GM12878 (cell line): ENCODE measurements around the gene ZFAND2A. TPM values are rescaled to one million over a fixed set of nuclear protein-coding genes. Genes with fewer than 3 reads are reported as not detected.

Experiments
- ATAC-seq: fragments of 200-7000 bp; cut with Tn5 transposase; 3 replicates; pipeline ENCODE4 v1.9.1; 2020; ENCODE audit warnings: mild to moderate bottlenecking, moderate library complexity
- BruUV-seq: library from RNA; stranded (reverse); fragments of 400-500 nt; replicated peaks from 2 replicates; lab custom pipeline; 2021; lab: Mats Ljungman, UMichigan
- CTCF ChIA-PET: fragments of 300-600 bp; sonication (Branson Sonifier 250); formaldehyde crosslinking; extraction: SDS; loops from one replicate; lab custom pipeline; 2021; ENCODE audit warnings: inconsistent platforms; lab: Yijun Ruan, JAX
- POLR2A ChIA-PET: fragments of 350-600 bp; formaldehyde crosslinking; extraction: SDS; loops from one replicate; lab custom pipeline; 2021; ENCODE audit warnings: inconsistent platforms; lab: Charles Lee
- RAD21 ChIA-PET: fragments of 300-600 bp; sonication (Branson Sonifier 250); formaldehyde crosslinking; loops from one replicate; lab custom pipeline; 2023; ENCODE audit warnings: antibody characterized with exemption; ENCODE audit not compliant: unreplicated experiment; lab: Charles Lee
- SMC1A ChIA-PET: fragments of 300-600 bp; sonication (Branson Sonifier 250); formaldehyde crosslinking; loops from one replicate; lab custom pipeline; 2023; ENCODE audit not compliant: unreplicated experiment, uncharacterized antibody; lab: Charles Lee
- DNase-seq: peaks from one replicate; pipeline ENCODE4 v3.0.0-alpha.2; 2011; ENCODE audit warnings: low read depth, low spot score
- FAIRE-seq: peaks from 3 replicates; lab custom pipeline; 2011; peaks lifted over from hg19 to GRCh38; lab: Jason Lieb, UNC
- H2AFZ ChIP-seq: 2 replicates; pipeline ENCODE4 v1.6.0; 2011; ENCODE audit warnings: low read depth, low read length, control low read depth; ENCODE audit not compliant: control insufficient read depth
- H3K27ac ChIP-seq: 2 replicates; pipeline ENCODE4 v1.5.1; 2011; ENCODE audit warnings: control low read depth; ENCODE audit not compliant: control insufficient read depth, insufficient read depth
- H3K27me3 ChIP-seq, 2 experiments: replicated peaks in 1 of 2; 2 replicates each; pipeline versions ENCODE4 v1.6.0 to v1.6.1; 2011; ENCODE audit warnings: low read length in 1 of 2; ENCODE audit not compliant: control insufficient read depth in 2 of 2, insufficient read depth in 2 of 2
- H3K36me3 ChIP-seq, 2 experiments: 2 replicates each; pipeline ENCODE4 v1.5.1; 2011; ENCODE audit warnings: low read length in 1 of 2; ENCODE audit not compliant: control insufficient read depth in 2 of 2, insufficient read depth in 2 of 2
- H3K4me1 ChIP-seq: 2 replicates; pipeline ENCODE4 v1.6.1; 2011; ENCODE audit warnings: mild to moderate bottlenecking, low read length, moderate library complexity, mixed read lengths; ENCODE audit not compliant: control insufficient read depth, insufficient read depth
- H3K4me2 ChIP-seq: 2 replicates; pipeline ENCODE4 v1.6.0; 2011; ENCODE audit warnings: control low read depth; ENCODE audit not compliant: control insufficient read depth, insufficient read depth
- H3K4me3 ChIP-seq: fragments of 200-600 bp; sonication (generic); 2 replicates; pipeline ENCODE4 v1.5.1; 2016
- H3K79me2 ChIP-seq: 2 replicates; pipeline ENCODE4 v1.6.0; 2011; ENCODE audit warnings: low read length; ENCODE audit not compliant: control insufficient read depth, insufficient read depth
- H3K9ac ChIP-seq: 2 replicates; pipeline ENCODE4 v1.8.0; 2011; ENCODE audit warnings: low read length, control low read depth, mixed read lengths; ENCODE audit not compliant: control insufficient read depth, insufficient read depth
- H3K9me3 ChIP-seq: replicated peaks from 3 replicates; pipeline ENCODE4 v1.5.1; 2011; ENCODE audit warnings: mild to moderate bottlenecking, low read length; ENCODE audit not compliant: control insufficient read depth, insufficient read depth
- H4K20me1 ChIP-seq: 2 replicates; pipeline ENCODE4 v1.6.0; 2011; ENCODE audit not compliant: control insufficient read depth, insufficient read depth
- BACH1 ChIP-seq: fragments of 450-650 bp; IDR thresholded peaks from 2 replicates; pipeline ENCODE4 v1.6.1; 2017; ENCODE audit warnings: mild to moderate bottlenecking, borderline replicate concordance
- GABPA ChIP-seq: IDR thresholded peaks from 2 replicates; pipeline ENCODE4 v1.6.1; 2014; ENCODE audit warnings: antibody characterized with exemption, low read depth, mild to moderate bottlenecking, inconsistent platforms
- NRF1 ChIP-seq: conservative IDR thresholded peaks from 2 replicates; pipeline ENCODE4 v1.6.1; 2011; ENCODE audit warnings: mild to moderate bottlenecking, low read depth, low read length, improper control_type of control experiment
- POLR2AphosphoS2 ChIP-seq: IDR thresholded peaks from 2 replicates; pipeline ENCODE4 v1.6.1; 2011; ENCODE audit warnings: low read depth, mild to moderate bottlenecking, low read length, improper control_type of control experiment, moderate library complexity
- RAD21 ChIP-seq: IDR thresholded peaks from 2 replicates; pipeline ENCODE4 v1.6.1; 2011; ENCODE audit warnings: mild to moderate bottlenecking, low read depth, low read length, moderate library complexity; ENCODE audit not compliant: insufficient read depth
- RAD51 ChIP-seq: fragments of 450-650 bp; IDR thresholded peaks from 2 replicates; pipeline ENCODE4 v1.6.1; 2016; ENCODE audit warnings: moderate library complexity, mild to moderate bottlenecking, inconsistent platforms
- SREBF2 ChIP-seq: IDR thresholded peaks from 2 replicates; pipeline ENCODE4 v1.6.1; 2012; ENCODE audit warnings: mild to moderate bottlenecking, low read length
- WGBS: methylation state at CpG from one replicate; pipeline ENCODE4 v1.1.6; 2016; ENCODE audit warnings: low lambda C conversion rate; ENCODE audit not compliant: insufficient replicate concordance, insufficient coverage; ENCODE audit errors: missing lambda C conversion rate; 5-methylcytosine and 5-hydroxymethylcytosine counted together
- in situ Hi-C: fragments of 300-500 bp; cut with MboI; formaldehyde crosslinking; loops from 9 replicates; pipeline ENCODE4 v1.14.3; 2018; ENCODE audit warnings: mixed read lengths
- intact Hi-C: fragments of 100-400 bp; cut with micrococcal nuclease; formaldehyde crosslinking; loops from one replicate; pipeline ENCODE4 v1.14.2; 2022; ENCODE audit not compliant: unreplicated experiment
- polyA plus RNA-seq, 11 experiments: library from polyadenylated mRNA; depleted of rRNA in 4 of 11; unstranded in 6 of 11; stranded (reverse) in 5 of 11; fragments of >200 nt; fragmentation: Nextera tagmentation in 4 of 11; fragmentation: Illumina TruSeq in 1 of 11; extraction: Ambion mirVana in 4 of 11; extraction: Trizol in 1 of 11; gene quantifications; 1 replicate in 1 of 11; 2 replicates in 10 of 11; pipeline versions ENCODE4 v1.2.1 to v1.2.3, GENCODE V29; 2011 to 2016; ENCODE audit warnings: inconsistent platforms in 2 of 11, missing spikeins in 2 of 11, low read depth in 1 of 11
- total RNA-seq, 4 experiments: library from RNA; depleted of rRNA in 3 of 4; stranded (reverse); fragments of >200 nt in 3 of 4; fragmentation: Illumina TruSeq in 1 of 4; extraction: Trizol in 1 of 4; gene quantifications; 2 replicates each; pipeline versions ENCODE4 v1.2.1 to v1.2.3, GENCODE V29; 2013 to 2021
- TF ChIP-seq, protein P1 (sequence below): fragments of 450-650 bp; IDR thresholded peaks from 2 replicates; pipeline ENCODE4 v1.6.1; 2017; ENCODE audit warnings: mild to moderate bottlenecking, low read depth, inconsistent platforms; ENCODE audit not compliant: poor library complexity, severe bottlenecking
- TF ChIP-seq, protein P2 (sequence below): IDR thresholded peaks from 2 replicates; pipeline ENCODE4 v1.6.1; 2012; ENCODE audit warnings: low read depth, low read length, improper control_type of control experiment
- TF ChIP-seq, protein P3 (sequence below): IDR thresholded peaks from 2 replicates; pipeline ENCODE4 v1.6.1; 2012; ENCODE audit warnings: improper control_type of control experiment, low read depth, low read length; ENCODE audit not compliant: insufficient replicate concordance
- TF ChIP-seq, protein P4 (sequence below): fragments of 450-650 bp; IDR thresholded peaks from 2 replicates; pipeline ENCODE4 v1.6.1; 2017; ENCODE audit warnings: mild to moderate bottlenecking, moderate library complexity

ZFAND2A gene
- total and polyA plus RNA-seq, 10 of the 15 experiments (the other 5 are each of a cell fraction or from before 2014, with no cell fraction given): 14.8 to 39.9 (median 20.8) TPM

DNA sequence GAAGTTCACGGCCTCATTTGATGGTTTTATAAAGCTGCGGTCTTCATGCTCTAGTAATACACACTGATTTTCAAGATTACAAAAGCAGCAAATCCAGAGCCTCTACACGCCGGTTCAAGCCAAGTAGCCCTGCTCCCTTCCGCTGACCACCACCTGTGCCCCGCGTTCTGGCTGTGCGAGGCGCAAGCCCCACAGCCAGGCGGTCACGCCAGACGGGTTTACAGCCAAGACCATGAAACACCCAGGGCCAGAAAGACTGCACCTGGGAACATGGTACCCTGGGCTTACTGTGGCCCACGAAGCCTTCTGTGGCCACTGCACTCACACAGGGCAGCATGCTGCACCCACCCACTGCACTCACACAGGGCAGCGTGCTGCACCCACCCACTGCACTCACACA is 38.5 kb downstream of the ZFAND2A start (continued):
- TF ChIP-seq, protein P1, sequence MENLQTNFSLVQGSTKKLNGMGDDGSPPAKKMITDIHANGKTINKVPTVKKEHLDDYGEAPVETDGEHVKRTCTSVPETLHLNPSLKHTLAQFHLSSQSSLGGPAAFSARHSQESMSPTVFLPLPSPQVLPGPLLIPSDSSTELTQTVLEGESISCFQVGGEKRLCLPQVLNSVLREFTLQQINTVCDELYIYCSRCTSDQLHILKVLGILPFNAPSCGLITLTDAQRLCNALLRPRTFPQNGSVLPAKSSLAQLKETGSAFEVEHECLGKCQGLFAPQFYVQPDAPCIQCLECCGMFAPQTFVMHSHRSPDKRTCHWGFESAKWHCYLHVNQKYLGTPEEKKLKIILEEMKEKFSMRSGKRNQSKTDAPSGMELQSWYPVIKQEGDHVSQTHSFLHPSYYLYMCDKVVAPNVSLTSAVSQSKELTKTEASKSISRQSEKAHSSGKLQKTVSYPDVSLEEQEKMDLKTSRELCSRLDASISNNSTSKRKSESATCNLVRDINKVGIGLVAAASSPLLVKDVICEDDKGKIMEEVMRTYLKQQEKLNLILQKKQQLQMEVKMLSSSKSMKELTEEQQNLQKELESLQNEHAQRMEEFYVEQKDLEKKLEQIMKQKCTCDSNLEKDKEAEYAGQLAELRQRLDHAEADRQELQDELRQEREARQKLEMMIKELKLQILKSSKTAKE: no peak
- TF ChIP-seq, all 136 proteins: peak for 0

DNA sequence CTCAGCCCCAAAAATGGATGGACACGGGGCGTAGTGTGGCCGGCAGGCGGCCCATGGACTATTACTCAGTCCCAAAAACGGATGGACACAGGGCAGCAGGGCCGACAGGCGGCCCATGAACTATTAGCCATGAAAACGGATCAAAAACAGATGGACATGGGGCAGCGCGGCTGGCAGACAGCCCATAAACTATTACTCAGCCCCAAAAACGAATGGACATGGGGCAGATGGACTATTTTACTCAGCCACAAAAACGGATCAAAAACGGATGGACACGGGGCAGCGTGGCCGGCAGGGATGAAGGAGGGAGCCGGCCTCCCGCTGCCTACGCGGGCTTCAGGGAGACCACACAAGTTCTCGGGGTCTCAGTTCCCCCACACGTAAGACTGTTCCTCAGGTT is 39.2 kb downstream of the ZFAND2A start:
- H3K27ac ChIP-seq: no peak overlapping the region
- H3K4me1 ChIP-seq: 0 out of 2 replicates have a peak, but pooled peaks cover 3% of the 10 kb centered on the region
- FAIRE-seq (no peak), DNase-seq (no peak), ATAC-seq (no peak)
- no peaks in the 10 kb centered on the region for H3K9me3 ChIP-seq
- in situ Hi-C loops: no loop called here
- WGBS: 93% methylated on average over 22 of the region's 22 CpGs
- intact Hi-C loops: no loop called here
- peaks cover 2 to 4% of the 10 kb centered on the region in 2 experiments; a peak in 3 of 4 replicates for H3K36me3 ChIP-seq
- RAD21 ChIA-PET: no interaction called here
- no peak overlapping the region for H3K9ac ChIP-seq
- H4K20me1 ChIP-seq: no peaks in the 10 kb centered on the region
- CTCF ChIA-PET: no interaction called here
- BruUV-seq: no TSS peak
- no peaks in the 10 kb centered on the region for H3K79me2 ChIP-seq
- no peak overlapping the region for H3K4me2 ChIP-seq
- no peak overlapping the region for H3K4me3 ChIP-seq
- POLR2A ChIA-PET: no interaction called here
- SMC1A ChIA-PET: no interaction called here
- H3K27me3 ChIP-seq: no peaks in the 10 kb centered on the region
- H2AFZ ChIP-seq: no peak overlapping the region
- TF ChIP-seq, protein P2, sequence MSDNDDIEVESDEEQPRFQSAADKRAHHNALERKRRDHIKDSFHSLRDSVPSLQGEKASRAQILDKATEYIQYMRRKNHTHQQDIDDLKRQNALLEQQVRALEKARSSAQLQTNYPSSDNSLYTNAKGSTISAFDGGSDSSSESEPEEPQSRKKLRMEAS: no peak
- no peak for TF ChIP-seq RAD51
- TF ChIP-seq, protein P3, sequence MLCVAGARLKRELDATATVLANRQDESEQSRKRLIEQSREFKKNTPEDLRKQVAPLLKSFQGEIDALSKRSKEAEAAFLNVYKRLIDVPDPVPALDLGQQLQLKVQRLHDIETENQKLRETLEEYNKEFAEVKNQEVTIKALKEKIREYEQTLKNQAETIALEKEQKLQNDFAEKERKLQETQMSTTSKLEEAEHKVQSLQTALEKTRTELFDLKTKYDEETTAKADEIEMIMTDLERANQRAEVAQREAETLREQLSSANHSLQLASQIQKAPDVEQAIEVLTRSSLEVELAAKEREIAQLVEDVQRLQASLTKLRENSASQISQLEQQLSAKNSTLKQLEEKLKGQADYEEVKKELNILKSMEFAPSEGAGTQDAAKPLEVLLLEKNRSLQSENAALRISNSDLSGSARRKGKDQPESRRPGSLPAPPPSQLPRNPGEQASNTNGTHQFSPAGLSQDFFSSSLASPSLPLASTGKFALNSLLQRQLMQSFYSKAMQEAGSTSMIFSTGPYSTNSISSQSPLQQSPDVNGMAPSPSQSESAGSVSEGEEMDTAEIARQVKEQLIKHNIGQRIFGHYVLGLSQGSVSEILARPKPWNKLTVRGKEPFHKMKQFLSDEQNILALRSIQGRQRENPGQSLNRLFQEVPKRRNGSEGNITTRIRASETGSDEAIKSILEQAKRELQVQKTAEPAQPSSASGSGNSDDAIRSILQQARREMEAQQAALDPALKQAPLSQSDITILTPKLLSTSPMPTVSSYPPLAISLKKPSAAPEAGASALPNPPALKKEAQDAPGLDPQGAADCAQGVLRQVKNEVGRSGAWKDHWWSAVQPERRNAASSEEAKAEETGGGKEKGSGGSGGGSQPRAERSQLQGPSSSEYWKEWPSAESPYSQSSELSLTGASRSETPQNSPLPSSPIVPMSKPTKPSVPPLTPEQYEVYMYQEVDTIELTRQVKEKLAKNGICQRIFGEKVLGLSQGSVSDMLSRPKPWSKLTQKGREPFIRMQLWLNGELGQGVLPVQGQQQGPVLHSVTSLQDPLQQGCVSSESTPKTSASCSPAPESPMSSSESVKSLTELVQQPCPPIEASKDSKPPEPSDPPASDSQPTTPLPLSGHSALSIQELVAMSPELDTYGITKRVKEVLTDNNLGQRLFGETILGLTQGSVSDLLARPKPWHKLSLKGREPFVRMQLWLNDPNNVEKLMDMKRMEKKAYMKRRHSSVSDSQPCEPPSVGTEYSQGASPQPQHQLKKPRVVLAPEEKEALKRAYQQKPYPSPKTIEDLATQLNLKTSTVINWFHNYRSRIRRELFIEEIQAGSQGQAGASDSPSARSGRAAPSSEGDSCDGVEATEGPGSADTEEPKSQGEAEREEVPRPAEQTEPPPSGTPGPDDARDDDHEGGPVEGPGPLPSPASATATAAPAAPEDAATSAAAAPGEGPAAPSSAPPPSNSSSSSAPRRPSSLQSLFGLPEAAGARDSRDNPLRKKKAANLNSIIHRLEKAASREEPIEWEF: no peak
- TF ChIP-seq GABPA: no peak
- TF ChIP-seq SREBF2: no peak
- TF ChIP-seq NRF1: no peak
- no peak for TF ChIP-seq BACH1
- TF ChIP-seq RAD21: no peak
- TF ChIP-seq, protein P4, sequence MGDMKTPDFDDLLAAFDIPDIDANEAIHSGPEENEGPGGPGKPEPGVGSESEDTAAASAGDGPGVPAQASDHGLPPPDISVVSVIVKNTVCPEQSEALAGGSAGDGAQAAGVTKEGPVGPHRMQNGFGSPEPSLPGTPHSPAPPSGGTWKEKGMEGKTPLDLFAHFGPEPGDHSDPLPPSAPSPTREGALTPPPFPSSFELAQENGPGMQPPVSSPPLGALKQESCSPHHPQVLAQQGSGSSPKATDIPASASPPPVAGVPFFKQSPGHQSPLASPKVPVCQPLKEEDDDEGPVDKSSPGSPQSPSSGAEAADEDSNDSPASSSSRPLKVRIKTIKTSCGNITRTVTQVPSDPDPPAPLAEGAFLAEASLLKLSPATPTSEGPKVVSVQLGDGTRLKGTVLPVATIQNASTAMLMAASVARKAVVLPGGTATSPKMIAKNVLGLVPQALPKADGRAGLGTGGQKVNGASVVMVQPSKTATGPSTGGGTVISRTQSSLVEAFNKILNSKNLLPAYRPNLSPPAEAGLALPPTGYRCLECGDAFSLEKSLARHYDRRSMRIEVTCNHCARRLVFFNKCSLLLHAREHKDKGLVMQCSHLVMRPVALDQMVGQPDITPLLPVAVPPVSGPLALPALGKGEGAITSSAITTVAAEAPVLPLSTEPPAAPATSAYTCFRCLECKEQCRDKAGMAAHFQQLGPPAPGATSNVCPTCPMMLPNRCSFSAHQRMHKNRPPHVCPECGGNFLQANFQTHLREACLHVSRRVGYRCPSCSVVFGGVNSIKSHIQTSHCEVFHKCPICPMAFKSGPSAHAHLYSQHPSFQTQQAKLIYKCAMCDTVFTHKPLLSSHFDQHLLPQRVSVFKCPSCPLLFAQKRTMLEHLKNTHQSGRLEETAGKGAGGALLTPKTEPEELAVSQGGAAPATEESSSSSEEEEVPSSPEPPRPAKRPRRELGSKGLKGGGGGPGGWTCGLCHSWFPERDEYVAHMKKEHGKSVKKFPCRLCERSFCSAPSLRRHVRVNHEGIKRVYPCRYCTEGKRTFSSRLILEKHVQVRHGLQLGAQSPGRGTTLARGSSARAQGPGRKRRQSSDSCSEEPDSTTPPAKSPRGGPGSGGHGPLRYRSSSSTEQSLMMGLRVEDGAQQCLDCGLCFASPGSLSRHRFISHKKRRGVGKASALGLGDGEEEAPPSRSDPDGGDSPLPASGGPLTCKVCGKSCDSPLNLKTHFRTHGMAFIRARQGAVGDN: no peak
- TF ChIP-seq POLR2AphosphoS2: no peak
